ENCODE results near the gene DYRK3.

DNA sequence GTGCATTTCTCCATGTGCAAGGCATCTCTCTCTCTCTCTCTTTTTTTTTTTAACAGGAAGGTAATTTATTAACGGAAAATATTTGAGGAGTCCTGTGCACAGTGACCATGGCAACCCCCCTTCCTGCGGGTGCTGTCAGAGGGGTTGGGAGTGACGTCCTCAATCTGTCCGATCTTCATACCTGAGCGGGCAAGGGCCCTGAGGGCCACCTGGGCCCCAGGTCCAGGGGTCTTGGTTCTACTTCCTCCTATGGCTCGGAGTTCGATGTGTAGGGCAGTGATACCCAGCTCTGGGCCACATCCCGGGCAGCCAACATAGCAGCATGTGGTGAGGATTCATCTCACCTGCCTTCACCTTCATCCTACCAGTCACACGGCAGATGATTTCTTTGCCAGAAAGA is 60.4 kb downstream of the DYRK3 start:
- TF ChIP-seq, protein P1, sequence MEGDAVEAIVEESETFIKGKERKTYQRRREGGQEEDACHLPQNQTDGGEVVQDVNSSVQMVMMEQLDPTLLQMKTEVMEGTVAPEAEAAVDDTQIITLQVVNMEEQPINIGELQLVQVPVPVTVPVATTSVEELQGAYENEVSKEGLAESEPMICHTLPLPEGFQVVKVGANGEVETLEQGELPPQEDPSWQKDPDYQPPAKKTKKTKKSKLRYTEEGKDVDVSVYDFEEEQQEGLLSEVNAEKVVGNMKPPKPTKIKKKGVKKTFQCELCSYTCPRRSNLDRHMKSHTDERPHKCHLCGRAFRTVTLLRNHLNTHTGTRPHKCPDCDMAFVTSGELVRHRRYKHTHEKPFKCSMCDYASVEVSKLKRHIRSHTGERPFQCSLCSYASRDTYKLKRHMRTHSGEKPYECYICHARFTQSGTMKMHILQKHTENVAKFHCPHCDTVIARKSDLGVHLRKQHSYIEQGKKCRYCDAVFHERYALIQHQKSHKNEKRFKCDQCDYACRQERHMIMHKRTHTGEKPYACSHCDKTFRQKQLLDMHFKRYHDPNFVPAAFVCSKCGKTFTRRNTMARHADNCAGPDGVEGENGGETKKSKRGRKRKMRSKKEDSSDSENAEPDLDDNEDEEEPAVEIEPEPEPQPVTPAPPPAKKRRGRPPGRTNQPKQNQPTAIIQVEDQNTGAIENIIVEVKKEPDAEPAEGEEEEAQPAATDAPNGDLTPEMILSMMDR (conservative IDR thresholded peaks at IDR 0.05 in 1 of 2, IDR thresholded peaks at IDR 0.05 in 1 of 2; ENCODE audit: extremely low read depth in 1 of 2, insufficient read depth in 1 of 2, low read depth in 1 of 2, low read length in 2 of 2), result no peak
- TF ChIP-seq EZH2 (IDR thresholded peaks at IDR 0.05; ENCODE audit: borderline replicate concordance, low read length), result no peak

All from mammary epithelial cell (primary cell).